Measurements from ENCODE around the gene ASMTL. TPM values are rescaled to one million over a fixed set of nuclear protein-coding genes. Genes with fewer than 3 reads are reported as not detected.
"Not testable (repeated sequence)": the region's sequence is repeated elsewhere in the genome, so short reads cannot be mapped to it uniquely, and the experiment has no call there.

The ASMTL gene
- total RNA-seq, 1 donor from 2014 or later, result 33.1 TPM

DNA sequence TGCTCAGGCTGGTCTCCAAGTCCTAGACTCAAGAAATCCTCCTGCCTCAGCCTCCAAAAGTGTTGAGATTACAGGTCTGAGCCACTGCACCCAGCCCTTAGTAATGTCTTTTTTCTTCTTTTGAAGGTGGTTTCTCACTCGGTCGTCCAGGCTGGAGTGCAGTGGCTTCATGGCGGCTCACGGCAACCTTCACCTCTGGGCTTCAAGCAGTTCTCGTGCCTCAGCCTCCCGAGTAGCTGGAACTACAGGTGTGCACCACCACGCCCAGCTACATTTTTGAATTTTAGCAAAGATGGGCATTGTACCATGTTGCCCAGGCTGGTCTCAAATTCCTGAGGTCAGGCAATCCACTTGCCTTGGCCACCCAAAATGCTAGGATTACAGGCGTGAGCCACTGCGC, 32.3 kb upstream of the ASMTL start:
- DNase-seq (ENCODE audit: missing footprints) (no peak), ATAC-seq (no peak)
- intact Hi-C loops (cut with DNase I), result loop anchor here (5.0 kb wide), 1 partner anchor 52 kb away; the partner anchor contains the start of gene P2RY8

GRCh38 chrX:1484638-1485019, 31.9 kb upstream of the ASMTL start:
- intact Hi-C loops (cut with DNase I), result loop anchor here (5.0 kb wide), 1 partner anchor 53 kb away; the partner anchor contains the start of gene P2RY8
- no peak for ATAC-seq
- DNase-seq (ENCODE audit: missing footprints), result no peak

DNA sequence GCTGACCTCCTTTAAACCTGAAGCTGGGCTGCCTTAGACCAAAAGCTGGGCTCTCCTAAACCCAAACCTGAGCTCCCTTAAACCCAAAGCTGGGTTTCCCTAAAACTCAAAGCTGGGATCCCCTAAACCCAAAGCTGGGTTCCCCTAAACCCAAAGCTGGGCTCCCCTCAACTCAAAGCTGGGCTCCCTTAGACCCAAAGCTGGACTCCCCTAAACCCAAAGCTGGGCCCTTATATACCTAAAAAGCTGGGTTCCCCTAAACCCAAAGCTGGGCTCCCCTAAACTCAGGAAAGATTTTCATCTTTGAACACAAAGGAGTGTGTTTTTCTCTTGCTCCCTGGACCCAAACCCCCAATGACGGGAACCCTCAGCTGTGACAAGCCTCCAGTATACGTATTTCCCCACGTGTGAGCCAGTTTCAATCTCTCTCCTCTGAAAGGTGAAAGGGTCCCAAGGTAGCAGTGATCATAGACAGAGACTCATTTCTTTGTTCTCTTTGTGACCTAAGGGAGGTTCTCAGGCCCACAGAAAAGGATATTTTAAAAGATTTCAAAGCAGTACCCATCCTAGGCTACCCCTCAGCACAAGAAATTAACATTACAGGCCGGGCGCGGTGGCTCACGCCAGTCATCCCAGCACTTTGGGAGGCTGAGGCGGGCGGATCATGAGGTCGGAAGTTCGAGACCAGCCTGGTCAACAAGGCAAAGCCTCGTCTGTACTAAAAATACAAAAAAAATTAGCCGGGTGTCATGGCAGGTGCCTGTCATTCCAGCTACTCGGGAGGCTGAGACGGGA, 31.3 kb upstream of the ASMTL start:
- intact Hi-C loops (cut with DNase I), result no loop called here
- ATAC-seq, result no peak
- DNase-seq (ENCODE audit: missing footprints), result no peak

DNA sequence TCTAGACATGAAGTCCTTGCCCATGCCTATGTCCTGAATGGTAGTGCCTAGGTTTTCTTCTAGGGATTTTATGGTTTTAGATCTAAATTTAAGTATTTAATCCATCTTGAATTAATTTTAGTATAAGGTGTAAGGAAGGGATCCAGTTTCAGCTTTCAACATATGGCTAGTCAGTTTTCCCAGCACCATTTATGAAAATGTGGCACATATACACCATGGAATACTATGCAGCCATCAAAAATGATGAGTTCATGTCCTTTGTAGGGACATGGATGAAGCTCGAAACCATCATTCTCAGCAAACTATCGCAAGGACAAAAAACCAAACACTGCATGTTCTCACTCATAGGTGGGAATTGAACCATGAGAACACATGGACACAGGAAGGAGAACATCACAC, 29.8 kb upstream of the ASMTL start:
- DNase-seq (ENCODE audit: missing footprints); intact Hi-C loops (cut with DNase I); ATAC-seq: not testable (repeated sequence)

DNA sequence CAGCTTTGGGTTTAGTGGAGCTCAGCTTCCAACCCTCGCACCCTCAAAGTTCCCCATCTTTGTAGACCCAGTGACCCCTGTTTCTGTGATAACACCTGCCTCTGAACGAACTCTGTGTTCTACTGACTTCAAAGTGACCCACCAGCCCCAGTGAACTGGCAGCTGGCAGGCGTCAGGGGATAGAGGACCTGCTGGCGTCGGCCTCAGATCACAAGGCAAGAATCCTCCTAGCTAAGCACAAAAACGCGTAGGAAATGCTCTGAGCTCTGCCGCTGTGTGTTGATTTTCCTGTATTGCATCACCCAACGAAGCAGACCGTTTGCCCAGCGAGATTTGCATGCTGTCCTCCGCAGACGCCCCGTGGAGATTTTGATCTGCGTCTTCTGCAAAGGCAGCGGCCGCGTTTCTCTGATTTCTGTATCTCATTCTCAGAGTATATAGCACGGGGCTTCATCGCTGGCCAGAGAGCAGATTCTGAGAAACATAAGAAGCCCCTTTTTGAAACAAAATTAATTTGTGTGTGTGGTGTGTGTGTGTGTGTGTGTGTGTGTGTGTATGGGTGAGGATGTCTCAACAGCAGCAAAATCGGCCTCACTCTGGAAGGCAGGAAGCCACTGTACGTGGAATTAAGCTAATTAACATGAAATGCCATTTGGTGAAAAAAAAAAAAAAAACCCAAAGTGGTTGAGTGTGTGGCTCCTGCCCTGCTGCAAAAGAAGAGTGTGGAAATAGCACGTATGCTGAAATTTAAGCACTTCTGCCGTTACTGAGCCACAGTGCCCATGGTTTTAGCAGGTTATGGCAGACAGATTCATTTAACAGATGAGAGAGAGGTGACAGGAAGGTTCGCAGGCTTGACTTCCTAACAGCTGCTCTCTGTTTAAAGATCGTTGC, 29.2 kb upstream of the ASMTL start:
- intact Hi-C loops (cut with DNase I), result no loop called here
- peak; percentile 76 for ATAC-seq
- DNase-seq (ENCODE audit: missing footprints), result peak; percentile 77

DNA sequence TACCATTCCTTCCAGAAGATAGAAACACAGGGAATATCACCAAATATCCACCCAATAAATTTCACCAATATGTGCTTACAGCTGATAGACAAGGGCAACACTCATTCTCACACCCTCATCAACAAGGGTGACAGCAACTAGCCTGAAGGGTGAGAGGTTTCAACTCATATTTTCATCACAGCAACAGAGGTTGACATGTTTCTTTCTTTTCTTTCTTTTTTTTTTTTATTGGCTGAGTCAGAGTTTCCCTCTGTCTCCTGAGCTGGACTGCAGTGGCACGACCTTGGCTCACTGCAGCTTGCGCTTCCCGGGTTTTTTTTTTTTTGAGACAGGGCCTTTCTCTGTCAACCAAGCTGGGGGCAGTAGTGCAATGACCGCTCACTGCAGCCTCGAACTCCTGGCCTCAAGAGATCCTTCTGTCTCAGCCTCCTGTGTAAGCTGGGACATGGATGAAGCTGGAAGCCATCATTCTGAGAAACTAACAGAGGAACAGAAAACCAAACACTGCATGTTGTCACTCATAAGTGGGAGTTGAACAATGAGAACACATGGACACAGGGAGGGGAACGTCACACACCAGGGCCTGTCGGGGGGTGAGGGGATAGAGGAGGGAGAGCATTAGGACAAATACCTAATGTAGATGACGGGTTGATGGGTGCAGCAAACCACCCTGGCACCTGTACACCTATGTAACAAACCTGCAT, 27.5 kb upstream of the ASMTL start:
- intact Hi-C loops (cut with DNase I), result no loop called here
- no peak for ATAC-seq
- DNase-seq (ENCODE audit: missing footprints), result no peak

GRCh38 chrX:1477801-1478458, 25.2 kb upstream of the ASMTL start:
- ATAC-seq, result no peak
- intact Hi-C loops (cut with DNase I), result no loop called here
- DNase-seq (ENCODE audit: missing footprints), result no peak

DNA sequence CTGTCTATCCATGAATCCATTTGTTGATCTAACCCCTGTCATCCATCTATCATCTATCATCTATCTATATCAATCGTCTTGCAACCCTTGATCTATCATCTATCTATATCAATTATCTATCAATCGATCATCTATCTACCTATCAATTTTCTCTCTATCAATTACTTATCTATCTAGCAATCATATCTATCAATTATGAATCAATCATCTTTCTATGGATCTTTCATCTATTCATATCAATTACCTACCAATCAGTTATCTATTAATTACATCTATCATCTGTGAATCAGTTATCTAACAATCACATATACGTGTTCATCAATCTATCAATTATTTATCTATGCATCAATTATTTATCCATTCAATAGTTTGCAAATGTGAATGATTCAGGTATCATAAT, 24.5 kb upstream of the ASMTL start:
- DNase-seq (ENCODE audit: missing footprints) (no peak), ATAC-seq (no peak)
- intact Hi-C loops (cut with DNase I), result no loop called here

DNA sequence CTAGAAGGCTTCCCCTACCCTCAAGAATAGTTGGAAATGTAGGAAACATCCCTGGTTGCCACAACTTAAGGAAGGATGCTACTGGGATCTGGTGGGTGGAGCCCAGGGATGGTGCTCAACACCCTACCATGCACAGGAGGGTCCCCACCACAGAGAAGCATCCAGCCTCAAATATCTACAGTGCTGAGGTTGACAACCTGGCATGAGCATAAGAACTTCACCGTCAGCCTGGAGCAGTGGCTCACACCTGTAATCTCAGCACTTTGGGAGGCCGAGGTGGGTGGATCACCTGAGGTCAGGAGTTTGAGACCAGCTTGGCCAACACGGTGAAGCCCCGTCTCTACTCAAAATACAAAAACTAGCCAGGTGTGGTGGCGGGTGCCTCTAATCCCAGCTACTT, 24.0 kb upstream of the ASMTL start:
- no peak for ATAC-seq
- intact Hi-C loops (cut with DNase I), result no loop called here
- no peak for DNase-seq (ENCODE audit: missing footprints)

DNA sequence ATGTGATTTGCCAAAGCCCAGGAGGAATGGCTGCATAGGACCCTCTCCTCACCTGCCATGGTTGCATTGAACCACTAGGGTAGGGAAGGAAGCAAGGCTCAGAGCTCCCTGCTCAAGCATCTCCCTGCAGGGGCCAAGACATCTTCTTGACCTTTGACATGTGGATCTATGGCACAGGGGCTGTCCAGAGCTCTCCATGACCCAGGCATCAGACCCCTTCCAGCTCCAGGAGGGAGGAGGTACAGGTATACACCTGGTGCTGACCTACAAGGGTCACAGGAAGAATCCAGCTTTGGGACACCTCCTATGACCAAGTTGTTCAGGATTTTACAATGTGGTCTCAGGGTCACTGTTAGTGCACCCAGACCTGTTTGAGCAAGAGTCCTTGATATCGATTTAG, 23.2 kb upstream of the ASMTL start:
- no peak for DNase-seq (ENCODE audit: missing footprints)
- intact Hi-C loops (cut with DNase I), result no loop called here
- ATAC-seq, result no peak

GRCh38 chrX:1475481-1475880, 22.8 kb upstream of the ASMTL start:
- ATAC-seq, result no peak
- no peak for DNase-seq (ENCODE audit: missing footprints)
- intact Hi-C loops (cut with DNase I), result no loop called here

DNA sequence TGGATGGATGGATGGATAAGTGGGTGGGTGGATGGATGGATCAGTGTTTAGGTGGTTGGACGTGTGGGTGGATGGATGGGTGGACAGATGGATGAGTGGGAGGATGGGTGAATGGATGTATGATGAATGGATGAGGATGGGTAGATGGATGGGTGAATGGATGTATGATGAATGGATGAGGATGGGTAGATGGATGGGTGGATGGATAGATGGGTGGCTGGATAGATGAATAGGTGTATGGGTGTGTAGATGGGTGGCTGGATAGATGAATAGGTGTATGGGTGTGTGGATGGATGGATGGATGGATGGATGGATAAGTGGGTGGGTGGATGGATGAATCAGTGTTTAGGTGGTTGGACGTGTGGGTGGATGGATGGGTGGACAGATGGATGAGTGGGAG, 21.9 kb upstream of the ASMTL start:
- intact Hi-C loops (cut with DNase I); ATAC-seq; DNase-seq (ENCODE audit: missing footprints): not testable (repeated sequence)

DNA sequence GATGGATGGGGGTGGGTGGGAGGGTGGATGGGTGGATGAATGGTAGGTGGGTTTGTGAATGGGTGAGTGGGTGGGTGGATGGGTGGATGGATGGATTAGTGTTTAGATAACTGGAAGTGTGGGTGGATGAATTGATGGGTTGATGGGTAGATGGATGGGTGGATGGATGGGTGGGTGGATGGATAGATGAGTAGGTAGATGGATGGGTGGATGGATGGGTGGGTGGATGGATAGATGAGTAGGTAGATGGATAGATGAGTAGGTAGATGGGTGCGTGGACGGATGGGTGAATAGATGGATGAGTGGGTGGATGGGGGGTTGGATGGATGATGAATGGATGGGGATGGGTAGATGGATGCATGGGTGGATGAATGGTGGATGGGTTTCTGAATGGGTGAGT, 20.3 kb upstream of the ASMTL start:
- ATAC-seq (no peak), DNase-seq (ENCODE audit: missing footprints) (no peak)
- intact Hi-C loops (cut with DNase I), result no loop called here

GRCh38 chrX:1468250-1468772, 15.6 kb upstream of the ASMTL start:
- DNase-seq (ENCODE audit: missing footprints), result no peak
- intact Hi-C loops (cut with DNase I), result no loop called here

DNA sequence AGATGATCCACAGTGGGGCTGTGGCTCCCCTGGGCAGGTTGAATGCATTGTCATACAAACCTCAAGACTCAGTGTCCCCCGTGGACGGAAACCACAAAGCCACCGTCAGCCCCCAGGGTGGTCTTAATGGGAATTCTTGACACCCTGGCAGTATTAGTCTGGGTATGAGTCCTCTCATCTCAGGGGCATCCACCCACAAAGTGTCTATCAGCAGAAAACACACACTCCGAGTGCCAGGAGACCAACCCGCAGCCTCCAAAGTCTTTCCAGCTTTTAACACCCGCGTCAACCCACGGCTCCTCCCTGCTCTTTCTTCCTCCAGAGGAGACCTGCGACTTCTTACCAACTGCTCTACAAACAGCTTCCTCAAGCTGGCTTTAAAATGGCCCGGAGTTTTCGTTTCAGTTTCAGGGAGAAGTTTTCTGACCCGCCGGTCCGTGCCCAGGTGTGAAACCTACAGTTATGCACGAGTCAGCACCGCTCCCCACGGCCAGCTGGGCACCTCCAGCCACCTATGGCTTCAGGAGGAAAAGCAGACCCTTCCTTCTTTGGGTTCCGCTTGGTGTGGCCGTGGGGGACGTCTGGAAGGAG, 14.4 kb upstream of the ASMTL start:
- ATAC-seq (no peak), DNase-seq (ENCODE audit: missing footprints) (peak; percentile 67)
- intact Hi-C loops (cut with DNase I), result no loop called here

More at GRCh38 chrX:1468250-1468772, 15.6 kb upstream of the ASMTL start:
- ATAC-seq, result no peak

DNA sequence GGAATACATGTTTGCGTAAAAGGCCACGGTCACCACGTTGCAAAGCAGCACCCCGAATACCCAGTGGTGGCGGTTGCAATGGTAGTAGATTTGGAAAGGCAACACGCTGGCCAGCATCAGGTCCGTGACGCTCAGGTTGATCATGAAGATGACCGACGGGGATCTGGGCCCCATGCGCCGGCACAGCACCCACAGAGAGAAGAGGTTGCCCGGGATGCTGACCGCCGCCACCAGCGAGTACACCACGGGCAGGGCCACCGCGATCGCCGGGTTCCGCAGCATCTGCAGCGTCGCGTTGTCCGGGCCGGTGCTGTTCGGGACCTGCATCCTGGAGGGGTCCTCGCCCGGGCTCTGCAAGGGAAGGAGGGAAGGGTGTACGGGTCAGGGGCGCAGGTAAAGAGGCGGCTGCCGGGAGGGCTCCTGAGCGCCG, 13.5 kb upstream of the ASMTL start:
- no peak for ATAC-seq
- no peak for DNase-seq (ENCODE audit: missing footprints)
- intact Hi-C loops (cut with DNase I), result no loop called here

DNA sequence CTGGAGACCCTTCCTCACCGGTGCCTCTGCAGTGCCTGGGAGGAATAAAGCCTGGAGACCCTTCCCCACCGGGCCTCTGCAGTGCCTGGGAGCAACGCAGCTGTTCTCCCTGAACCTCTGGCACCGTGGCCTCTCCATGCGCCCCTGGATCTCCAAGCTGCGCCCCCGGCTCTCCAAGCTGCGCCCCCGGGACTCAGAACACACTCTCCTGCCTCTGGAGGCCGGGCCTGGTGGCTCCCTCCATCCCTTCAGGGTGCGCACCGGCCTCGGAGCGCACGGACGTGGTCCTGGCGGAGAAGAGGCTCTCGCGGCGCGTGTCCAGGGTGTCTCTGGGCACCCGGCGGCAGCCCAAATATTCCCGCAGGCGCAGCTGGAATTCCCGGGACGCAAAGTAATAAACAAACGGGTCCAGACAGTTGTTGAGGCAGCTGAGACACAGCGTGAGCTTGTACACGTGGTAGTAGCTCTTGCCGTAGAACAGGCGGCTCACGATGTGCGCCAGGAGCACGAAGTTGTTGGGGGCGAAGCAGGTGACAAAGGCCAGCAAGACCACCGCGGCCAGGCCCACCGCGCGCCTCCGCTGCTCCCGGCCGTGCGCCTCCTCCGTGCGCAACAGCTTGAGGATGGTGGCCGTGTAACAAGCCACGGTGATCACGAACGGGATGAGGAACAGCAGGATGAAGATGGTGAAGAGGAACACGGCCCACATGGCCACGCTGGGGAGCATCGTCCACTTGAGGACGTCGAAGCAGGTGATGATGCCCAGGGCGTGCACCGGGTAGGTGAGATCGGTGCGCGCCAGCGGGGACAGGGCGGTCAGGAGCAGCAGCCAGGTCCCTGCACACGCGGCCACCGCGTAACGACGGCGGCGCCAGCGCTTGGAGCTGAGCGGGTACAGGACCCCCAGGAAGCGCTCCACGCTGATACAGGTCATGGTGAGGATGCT, 12.8 kb upstream of the ASMTL start:
- ATAC-seq (no peak), DNase-seq (ENCODE audit: missing footprints) (no peak)
- intact Hi-C loops (cut with DNase I), result no loop called here

All from Right ventricle myocardium inferior (tissue), 1 donor.